BE2C (cell line): ENCODE data around the gene HOXB7. TPM values are rescaled to one million over a fixed set of nuclear protein-coding genes. Genes with fewer than 3 reads are reported as not detected.
A peak's percentile ranks its signal among the peaks of the same experiment; 100 is the strongest.

Experiments
- DNase-seq: peaks from one replicate; pipeline ENCODE4 v3.0.0-alpha.2; 2020
- H3K27me3 ChIP-seq: fragments of 250-450 bp; sonication (Bioruptor Pico); 2 replicates; pipeline ENCODE4 v1.5.1; 2020; ENCODE audit warnings: mild to moderate bottlenecking
- H3K36me3 ChIP-seq: fragments of 250-450 bp; sonication (Bioruptor Pico); 2 replicates; pipeline ENCODE4 v1.5.1; 2020; ENCODE audit warnings: mild to moderate bottlenecking
- H3K4me1 ChIP-seq: fragments of 250-450 bp; sonication (Bioruptor Pico); 2 replicates; pipeline ENCODE4 v1.5.1; 2020
- H3K4me3 ChIP-seq: 2 replicates; pipeline ENCODE4 v1.5.1; 2011; ENCODE audit warnings: low read depth, low read length
- H3K9me3 ChIP-seq: fragments of 250-450 bp; sonication (Bioruptor Pico); 2 replicates; pipeline ENCODE4 v1.5.1; 2020
- CTCF ChIP-seq: IDR thresholded peaks from 2 replicates; pipeline ENCODE4 v1.5.1; 2012; ENCODE audit warnings: mild to moderate bottlenecking, low read depth, low read length
- polyA plus RNA-seq: library from polyadenylated mRNA; unstranded; fragments of >200 nt; gene quantifications from one replicate; pipeline ENCODE4 v1.2.1, GENCODE V29; 2012; ENCODE audit warnings: low read depth, missing spikeins; ENCODE audit not compliant: insufficient read length, insufficient read depth

HOXB7 gene
- not detected for polyA plus RNA-seq

GRCh38 chr17:48610282-48611211 is at the start of gene HOXB7:
TSS of gene HOXB7 (minus strand) at chr17:48611017. CDS start at chr17:48610918, 99 bp downstream.
- Histone ChIP-seq H3K4me1 (no peaks in the 10 kb centered on the region), H3K27me3 (peaks cover 95% of the 10 kb centered on the region), H3K9me3 (no peaks in the 10 kb centered on the region), H3K36me3 (no peaks in the 10 kb centered on the region), H3K4me3 (peak within 1 kb of the TSS; percentile 13; the same call in 1 of the 2 replicates)
- TF ChIP-seq CTCF, result no peak
- no peak for DNase-seq

GRCh38 chr17:48655913-48656312 is 45.1 kb upstream of the HOXB7 start:
- Histone ChIP-seq H3K36me3 (no peaks in the 10 kb centered on the region), H3K9me3 (no peaks in the 10 kb centered on the region), H3K4me1 (no peaks in the 10 kb centered on the region), H3K27me3 (peaks cover 59% of the 10 kb centered on the region), H3K4me3 (no peak overlapping the region)
- no peak for DNase-seq
- TF ChIP-seq CTCF, result no peak

- TF ChIP-seq CTCF, result no peak
- Histone ChIP-seq H3K4me1 (no peaks in the 10 kb centered on the region), H3K4me3 (no peak overlapping the region), H3K36me3 (no peaks in the 10 kb centered on the region), H3K27me3 (peaks cover 76% of the 10 kb centered on the region), H3K9me3 (no peaks in the 10 kb centered on the region)
- DNase-seq, result no peak
Measured at GRCh38 chr17:48649741-48650140, 38.9 kb upstream of the HOXB7 start.

DNA sequence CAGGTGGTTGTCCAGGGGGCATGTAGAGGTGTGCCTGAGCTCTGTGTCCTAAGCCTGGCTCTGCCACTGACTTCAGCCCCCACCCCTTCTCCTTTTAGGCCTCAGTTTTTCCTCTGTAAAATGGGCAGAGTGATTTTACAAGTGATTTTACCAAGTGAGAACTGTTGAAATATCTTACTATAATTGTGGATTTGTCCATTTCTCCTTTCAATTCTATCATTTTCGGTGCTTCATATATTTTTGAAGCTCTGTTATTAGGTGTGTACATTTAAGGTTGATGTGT is 37.1 kb upstream of the HOXB7 start:
- DNase-seq, result no peak
- Histone ChIP-seq H3K4me3 (no peak overlapping the region), H3K9me3 (no peaks in the 10 kb centered on the region), H3K4me1 (no peaks in the 10 kb centered on the region), H3K36me3 (no peaks in the 10 kb centered on the region), H3K27me3 (peaks cover 82% of the 10 kb centered on the region)
- no peak for TF ChIP-seq CTCF

GRCh38 chr17:48647103-48647962 is 36.5 kb upstream of the HOXB7 start:
- TF ChIP-seq CTCF, result no peak
- no peak overlapping the region for H3K4me3 ChIP-seq

More at GRCh38 chr17:48647103-48647962, 36.5 kb upstream of the HOXB7 start:
- Histone ChIP-seq H3K9me3 (no peaks in the 10 kb centered on the region), H3K4me1 (no peaks in the 10 kb centered on the region), H3K36me3 (no peaks in the 10 kb centered on the region), H3K27me3 (peaks cover 83% of the 10 kb centered on the region)
- no peak for DNase-seq
